ENCODE measurements around the gene ANKRD29.

The ANKRD29 gene

DNA sequence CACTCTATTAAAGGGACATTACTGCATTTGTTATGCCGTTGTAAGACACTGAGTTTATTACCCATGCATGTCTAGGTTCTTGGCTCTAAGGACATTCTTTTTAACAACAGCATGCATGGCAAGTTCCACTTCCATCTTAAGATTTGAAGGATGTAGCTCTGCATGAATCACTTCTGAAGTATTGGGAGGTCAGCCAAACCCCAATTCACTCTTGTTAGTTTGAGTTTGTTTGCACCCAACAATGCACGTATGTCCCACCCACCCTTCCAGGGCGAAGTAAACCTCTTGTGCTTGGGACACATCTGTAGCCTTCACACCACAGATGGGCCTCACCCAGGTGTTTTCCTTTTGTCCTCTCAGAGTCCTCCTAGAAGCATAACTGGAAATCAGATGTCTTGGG is 21.0 kb upstream of the ANKRD29 start:
- no peak for DNase-seq

DNA sequence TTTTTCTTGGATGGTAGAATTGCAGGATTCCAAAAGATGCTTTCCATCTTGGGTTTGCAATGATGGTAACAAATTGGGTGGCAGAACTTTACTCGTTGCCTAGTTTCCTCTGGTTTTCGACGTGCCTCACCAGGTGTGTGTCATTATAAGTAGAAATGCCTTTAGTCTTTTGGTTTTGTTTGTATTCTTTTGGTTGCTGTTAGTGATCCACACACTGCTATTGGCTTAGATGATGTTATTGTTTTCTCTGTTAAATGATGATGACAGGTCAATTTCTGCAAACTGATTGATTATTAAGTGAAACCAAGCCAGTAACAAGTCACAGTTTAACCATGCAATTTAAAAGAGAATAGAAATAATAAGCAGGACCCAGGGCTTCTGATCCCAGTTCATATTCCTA is 20.4 kb upstream of the ANKRD29 start:
- DNase-seq: no peak

DNA sequence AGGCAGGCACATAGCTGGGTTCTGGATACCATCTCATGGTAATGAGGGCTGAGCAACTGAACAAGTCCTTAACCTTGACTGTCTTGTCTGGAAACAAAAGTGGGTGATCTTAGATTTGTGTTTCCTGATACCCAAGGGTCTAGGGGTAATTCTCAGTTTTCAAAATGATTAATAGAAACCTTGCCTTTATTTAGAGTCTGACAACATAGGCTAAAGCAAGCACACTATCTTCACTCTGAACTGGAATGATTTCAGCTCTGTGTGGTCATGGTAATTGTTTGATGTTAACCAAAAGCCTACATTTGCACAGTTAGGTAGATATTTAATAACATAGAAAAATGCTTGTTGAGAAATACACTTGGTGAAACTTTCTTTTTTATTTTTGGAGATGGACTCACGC is 19.8 kb upstream of the ANKRD29 start:
- DNase-seq: no peak

DNA sequence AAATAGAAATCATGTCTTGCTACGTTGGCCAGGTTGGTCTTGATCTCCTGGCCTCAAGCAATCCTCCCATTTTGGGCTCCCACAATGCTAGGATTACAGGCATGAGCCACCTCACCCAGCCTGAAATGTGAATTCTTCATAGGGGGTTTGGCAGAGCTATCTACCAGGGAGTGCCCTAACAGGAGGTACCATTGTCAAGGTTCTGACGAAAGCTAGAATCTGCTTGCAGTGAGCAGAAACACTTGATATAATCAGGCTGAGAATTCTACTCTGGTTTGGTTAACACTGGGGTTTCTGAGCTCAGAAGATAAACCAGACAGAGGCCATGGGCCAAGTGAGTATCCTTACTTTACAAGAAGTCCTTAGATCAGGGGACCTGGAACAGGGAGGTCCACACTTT is 19.3 kb upstream of the ANKRD29 start:
- DNase-seq: no peak

DNA sequence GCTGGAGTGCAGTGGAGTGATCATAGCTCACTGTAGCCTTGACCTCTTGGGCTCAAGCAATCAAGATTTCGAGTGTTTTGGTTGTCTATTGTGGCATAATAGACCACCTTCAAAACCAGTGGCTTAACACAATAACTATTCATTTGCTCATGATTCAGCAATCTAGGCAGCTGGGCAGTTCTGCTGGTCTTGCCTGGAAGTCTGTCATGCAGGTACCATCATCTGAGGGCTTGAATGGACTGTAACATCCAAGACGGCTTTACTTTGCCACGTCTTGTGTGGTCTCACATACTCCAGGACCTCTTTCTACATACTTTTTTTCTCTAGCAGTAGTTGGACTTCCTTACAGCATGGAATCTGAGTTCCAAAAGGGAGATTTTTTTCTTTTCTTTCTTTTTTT is 13.2 kb upstream of the ANKRD29 start:
- DNase-seq: no peak

DNA sequence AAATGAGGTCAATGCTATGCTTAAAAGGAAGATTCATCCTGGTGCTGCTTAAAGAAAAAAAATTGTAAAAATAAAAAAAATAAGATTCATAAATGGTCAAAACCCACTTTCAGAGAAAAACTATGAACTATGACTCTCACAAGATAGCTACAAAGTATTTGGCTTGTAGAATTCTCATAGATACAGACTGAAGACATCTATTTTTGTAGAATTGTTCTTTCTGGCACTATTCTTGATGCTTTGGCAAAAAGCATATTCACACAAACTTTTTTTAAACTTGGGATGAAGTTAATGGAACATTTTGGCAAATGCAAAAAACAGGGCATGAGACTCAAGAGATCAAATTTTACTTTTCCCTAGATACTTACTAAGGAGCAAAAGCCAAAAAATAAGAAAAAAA is 12.5 kb upstream of the ANKRD29 start:
- no peak for DNase-seq

DNA sequence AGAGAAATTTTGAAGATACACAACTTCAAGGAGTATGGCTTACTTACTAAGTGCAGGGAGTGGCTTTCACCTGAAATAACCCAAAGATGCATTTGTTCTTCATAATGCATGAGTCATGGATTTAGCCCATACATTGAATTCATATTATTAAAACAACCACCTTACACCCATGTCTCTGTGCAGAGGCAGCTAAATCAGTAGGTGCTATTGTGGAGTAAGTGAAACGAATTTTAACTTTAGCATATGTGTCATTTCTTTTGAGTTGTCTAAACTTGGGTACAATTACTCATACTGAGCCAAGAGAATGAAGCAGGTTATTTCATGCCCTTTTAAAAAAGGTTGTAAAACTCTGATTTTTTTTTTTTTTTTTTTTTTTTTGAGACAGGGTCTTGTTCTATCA is 11.0 kb upstream of the ANKRD29 start:
- DNase-seq: no peak

DNA sequence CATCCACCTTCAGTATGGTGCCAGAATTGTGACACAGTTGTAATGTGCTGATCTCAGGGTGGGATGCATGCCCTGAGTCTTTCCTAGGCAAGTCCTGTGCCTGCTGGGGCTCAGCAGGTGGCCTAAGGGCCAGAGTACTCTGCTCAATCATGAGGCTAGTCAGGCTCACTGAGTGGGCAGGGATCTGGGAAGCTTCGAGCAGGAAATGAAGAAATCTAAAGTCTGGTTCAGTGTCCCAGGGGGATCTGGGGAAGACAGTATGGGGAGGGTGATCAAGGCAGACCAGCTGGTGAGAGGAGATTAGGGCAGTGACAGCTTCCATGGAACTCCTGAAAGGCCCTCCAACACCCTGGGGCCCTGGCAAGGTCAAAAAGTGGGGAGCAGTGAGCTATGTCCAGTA is 8.9 kb upstream of the ANKRD29 start:
- DNase-seq: peak; percentile 8

DNA sequence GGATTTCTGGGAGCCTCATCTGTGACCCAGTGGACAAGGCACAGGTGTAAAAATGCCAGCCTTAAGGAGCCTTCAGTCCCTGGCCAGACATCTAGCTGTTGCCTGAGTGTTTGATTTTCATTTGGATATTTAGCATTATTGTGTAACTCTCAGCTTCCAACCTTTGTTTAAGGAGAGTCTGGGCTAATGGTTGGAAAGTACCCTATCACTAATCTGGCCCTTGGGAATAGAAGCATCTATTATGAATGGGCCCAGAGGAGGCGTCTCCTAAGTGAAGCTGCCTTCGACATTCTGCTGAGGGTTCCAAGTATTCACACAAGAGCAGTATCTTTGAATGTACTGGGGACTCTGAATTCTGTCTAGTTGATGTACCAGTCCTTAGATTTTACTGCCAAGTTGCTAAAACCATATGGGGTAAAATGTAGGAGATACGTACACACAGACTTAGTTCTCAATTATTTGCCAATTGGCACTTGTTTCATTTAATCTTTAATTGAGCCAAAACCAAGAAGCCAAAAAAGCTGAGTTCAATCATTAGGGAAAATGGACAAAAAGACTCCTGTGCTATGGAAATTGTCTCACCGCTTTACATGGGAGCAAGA is 7.2 kb upstream of the ANKRD29 start:
- DNase-seq: no peak

DNA sequence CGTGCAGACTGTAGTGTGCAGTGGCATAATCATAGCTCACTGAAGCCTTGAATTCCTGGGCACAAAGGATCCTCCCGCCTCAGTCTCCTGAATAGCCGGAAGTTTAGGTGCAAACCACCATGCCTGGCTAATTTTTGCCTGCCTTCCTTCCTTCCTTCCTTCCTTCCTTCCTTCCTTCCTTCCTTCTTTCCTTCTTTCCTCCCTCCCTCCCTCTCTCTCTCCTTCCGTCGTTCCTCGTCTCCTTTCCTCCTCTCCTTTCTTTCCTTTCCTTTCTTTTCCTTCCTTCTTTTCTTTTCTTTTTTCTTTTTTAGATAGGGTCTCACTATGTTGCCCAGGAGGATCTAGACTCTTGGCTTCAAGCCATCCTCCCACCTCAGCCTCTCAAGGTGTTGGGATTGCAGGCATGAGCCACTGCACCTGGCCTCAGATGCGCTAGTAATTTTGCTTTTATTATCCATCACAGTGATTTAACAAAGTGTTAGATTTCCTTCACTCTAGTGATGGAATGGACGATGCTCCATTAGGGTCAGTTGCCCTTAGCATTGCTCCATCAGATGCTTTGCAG is 6.6 kb upstream of the ANKRD29 start:
- DNase-seq: no peak

DNA sequence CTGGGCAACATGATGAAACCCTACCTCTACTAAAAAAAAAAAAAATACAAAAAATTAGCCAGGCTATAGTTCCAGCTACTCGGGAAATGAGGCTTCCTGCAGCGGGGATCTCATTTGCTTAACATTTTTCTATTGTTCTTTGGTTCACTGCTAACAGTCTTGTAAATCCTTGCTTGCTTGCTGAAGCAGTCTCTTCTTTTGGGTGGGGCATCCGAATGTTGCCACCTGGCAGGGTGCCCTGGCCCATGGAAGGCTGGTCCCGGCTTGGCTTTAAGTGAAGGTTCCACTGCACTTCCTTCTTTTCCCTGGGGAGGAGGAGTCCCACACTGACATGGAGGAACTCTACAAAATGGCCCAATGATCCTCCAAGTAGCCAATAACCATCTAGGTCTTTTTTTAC is 6.0 kb upstream of the ANKRD29 start:
- DNase-seq: no peak

DNA sequence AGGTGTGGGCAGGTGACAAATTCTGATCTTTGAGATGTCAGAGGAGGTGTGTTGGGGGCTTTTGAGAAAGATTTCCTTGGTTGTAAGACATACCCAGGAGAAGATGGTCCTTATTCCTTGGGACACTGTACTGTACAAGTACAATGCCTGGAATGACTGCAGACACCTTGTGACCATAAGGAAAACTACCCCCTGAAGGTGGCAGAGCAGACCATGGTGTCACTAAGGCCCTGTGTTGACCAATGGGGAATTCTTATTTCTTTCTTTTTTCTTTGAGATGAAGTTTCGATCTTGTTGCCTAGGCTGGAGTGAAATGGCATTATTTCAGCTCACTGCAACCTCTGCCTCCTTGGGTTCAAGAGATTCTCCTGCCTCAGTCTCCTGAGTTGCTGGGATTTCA is 4.4 kb upstream of the ANKRD29 start:
- no peak for DNase-seq

DNA sequence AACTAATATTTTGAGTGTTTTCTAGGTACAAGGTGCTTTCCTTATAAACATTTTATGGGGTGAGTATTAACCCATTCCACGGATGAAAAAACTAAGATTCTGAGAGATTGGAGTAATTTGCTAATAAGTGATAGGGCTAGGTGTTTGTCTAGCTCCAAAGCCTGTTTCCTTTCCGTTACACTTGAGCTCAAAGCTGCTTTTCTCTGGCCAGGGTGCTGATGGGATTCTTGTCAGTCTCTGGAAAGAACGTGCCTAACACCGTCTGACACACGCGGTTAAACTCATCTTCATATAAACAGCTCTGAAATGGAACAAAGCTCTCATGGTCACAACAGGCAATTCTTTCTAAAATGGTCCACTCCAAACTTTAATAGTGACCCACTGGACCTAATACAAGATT is 2.0 kb upstream of the ANKRD29 start:
- DNase-seq: no peak

DNA sequence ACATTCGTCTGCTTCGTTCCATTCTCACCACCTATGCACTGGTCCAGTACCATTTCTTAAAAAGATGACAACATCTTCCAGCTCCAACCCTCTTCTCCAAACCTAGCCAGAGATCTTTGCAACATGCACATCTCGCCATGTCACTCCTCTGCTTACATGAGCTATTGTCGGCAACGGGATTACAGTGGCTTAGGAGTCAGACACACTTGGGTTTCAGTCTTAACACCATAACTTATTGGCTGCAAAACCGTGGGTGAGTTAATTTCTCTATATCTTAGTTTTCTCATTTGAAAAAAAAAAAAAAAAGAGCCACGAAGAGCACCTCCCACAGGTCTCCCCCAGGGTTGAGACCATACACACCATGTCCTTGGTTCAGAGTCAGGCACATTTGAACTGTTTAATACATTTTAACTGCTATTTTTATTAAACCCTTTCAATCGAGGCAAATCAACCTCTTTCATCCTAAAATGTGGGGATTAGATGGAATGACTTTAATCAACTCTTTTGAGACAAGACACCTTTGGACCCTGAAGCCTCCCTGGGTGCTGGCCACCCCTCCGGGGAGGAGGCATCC is 889 bp downstream of the ANKRD29 start:
- DNase-seq: no peak

DNA sequence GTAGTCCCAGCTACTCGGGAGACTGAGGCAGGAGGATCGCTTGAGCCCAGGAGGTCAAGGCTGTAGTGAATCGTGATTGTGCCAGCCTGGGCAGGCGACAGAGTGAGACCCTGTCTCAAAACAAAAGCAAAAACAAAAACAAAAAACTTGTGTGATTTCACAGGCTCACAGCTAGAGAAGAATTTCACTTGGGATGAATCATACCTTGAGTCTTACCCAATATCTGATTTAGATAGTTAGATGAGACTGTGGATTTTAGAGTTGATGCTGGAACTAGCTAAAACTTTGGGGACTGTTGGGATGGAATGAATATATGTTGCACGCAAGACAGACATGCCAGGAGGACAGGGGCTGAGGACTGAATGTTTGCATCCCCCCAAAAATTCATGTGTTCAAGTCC is 4.4 kb downstream of the ANKRD29 start:
- peak; percentile 19 for DNase-seq

DNA sequence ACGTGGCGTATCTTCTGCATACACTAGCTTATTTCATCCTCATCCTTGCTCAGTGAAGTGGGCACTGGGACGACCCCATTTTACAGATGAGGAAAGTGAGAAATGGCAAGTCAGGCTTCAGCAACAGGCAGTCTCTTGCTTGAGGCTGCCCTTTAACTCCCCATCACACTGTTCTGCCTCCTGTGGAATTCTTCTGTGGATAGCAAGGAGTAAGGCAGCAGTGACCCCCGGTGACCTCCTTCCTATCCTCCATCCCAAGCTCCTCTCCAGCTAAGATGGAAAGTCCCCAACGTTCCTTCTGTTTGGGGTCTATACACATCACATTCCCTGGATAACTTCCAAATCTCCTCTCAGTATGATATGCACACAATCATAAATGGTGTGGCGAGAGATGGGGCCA is 10.5 kb downstream of the ANKRD29 start:
- no peak for DNase-seq

DNA sequence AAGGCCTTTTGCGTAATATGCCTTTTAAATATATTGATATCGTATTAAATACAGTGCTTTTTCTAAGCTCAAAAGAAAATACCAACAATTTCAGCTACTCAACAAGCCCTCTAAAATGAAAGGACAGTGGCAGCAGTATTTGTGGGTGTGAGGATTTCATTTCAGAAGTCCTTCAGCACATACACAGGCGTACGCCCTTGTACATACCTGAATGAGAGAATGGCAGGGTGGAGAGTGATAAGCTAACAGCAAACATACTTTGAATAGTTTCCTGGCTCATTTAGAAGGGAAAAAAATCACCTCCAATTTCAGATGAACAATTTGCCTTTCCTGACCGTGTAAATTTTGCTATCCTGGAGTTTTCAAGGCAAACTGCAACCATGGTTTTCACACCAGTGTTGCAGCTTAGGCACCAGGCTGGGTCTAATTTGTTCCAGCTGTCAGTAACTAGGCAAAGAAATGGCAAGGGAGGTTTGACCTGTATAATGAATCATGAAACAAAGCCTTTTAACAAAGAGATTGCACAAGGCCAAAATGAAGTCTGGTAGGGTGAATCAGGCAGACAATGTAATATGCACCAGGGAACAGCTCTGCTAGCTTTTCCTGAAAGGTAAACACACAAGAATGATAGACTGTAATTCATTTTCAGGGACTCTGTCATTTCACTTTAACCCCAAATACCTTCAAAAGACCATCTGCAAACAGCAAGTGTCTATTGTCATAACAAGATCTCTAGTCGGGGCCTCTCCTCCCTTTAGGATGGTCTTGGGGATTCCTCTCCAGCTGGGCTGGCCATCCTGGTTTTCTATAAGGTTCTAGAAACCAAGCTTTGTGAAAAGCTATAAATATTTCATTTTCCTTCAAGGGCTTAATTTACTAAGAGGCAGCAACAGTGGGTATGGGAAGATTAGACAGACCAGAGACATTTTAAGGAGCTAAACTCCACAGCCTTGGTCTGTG is 11.5 kb downstream of the ANKRD29 start:
- DNase-seq: no peak

DNA sequence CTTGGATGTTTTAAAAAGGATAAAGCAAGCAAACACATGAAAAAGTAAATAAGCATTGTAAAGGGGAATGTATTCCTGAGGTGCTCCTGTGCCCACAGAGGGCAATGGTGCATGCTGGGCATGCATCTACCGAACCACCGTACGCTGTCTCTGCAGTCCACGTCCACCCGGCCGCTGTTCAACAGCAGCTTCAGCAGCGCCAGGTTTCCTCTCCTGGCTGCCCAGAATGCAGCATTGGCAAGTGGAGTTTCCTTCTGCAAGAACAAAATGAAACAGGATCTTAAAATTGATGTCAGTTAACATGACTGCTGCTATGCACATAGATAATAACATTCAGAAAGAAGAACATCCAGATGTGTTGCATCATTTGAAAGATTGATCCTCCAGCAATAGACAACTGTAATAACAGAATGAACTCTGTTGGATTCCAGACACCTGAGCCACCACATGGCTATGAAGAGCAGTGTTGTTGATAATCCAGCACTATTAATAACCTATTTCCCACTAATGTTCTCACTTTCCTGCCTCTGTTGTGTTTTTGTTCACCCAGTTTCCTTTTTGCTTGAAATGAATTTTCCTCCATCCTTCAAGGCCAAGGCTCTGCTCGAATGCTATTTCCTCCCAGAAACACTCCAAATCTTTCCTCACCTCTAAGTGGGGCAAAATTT is 13.6 kb downstream of the ANKRD29 start:
- peak; percentile 15 for DNase-seq

DNA sequence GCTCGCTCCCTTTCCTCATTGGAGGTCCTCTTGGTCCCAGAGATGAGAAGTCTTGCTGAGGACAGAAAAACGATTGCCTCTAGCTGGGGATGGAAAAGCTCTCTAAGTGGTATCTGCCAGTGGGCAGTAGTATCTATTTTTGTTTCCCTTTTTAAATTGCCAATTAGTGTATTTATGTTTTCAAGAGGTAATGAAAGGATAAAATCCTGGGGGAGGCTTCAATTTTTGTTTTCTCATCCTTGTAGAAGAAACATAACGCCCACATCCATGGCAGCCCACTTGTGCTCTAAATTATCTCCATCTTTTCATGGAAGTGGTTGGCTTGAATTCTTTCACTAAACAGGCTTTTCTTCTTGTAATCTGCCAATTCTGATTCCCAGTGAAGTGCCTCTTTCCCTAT is 14.3 kb downstream of the ANKRD29 start:
- DNase-seq: no peak

DNA sequence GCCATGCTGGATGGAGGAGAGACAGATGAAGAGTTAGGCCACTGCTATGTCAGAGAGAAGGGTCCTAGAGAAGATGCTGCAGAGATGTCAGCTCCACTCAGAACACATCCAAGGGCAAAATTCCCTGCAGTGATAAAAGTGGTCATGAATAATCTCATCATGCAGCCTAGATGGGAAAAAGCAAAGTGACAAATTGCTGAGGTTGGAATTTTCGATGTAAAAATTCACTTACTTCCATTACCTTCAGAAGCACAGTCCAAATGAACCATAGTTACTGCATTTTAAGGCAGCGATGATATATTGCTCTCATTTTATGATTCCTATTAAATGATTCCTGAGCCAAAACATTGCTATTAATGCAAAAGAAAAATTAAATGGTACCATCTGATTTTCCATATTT is 16.4 kb downstream of the ANKRD29 start:
- no peak for DNase-seq

DNA sequence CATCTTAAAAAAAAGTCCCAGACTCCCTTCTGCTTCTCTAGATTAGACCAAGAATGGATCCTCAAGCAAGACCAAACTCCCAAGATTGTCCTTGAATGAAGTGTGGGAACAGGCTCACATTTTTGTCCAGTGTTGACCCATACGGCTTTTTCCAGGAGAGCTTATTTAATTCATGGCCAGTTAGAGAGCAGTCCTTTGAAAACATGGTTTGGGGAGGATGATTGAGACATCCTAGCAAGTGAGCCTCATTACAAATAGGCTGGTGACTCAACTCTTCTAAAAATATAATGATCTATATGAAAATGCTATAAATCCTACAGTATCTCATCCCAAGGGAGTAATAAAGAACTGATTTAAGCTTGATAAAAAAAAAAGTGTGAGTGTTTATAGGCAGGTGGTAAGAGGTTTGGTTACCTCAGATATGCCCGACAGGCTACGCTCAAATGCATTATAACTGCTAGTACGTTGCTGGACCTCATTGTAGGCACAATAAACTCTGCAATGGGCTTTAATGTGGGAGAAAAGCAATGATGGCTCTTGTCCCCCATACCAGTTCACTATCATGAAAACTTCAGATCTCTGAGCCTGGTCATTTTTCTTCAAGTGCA is 17.0 kb downstream of the ANKRD29 start:
- no peak for DNase-seq

DNA sequence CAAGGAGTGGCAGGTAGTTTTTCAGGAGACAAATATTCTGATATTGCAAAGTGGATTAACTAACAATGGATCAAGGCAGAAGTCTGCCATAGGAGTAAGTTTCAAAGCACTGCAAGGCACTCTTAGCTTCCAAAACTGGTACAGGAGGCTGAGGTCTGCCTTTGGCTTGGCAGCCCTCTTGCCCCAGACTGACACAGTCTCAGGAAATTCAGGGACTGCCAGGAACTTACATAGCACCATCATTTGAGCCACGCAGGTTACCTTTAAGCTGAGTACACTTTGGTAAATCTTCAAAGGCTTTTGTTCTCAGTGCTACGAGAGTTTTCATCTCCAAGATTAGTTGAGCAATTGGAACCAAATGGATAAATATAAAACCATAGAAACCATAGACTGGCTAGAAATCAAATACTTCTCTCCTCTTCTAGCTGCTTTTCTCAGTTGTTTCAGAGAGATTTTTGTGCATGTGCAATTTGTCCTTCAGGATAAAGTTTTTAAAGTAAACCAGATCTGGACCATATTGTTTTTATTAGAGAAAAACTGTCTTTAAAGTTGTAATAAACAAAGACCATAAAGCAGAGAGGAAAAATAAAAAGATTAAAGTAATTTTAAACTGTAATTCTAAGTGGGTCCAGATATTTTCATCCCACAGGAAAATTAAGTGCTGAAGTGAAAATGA is 18.8 kb downstream of the ANKRD29 start:
- DNase-seq: no peak

Data from inflammatory macrophage treated with lipopolysaccharide for 4 hours (primary cell).